CD4-positive, alpha-beta T cell treated with Interleukin-1 beta for 1 hour (primary cell): ENCODE measurements around the gene ZYX.

Experiments used
- DNase-seq, 2 donors: peaks; one replicate each; pipeline ENCODE4 v3.0.0-alpha.2; 2020 to 2022

Gene ZYX

DNA sequence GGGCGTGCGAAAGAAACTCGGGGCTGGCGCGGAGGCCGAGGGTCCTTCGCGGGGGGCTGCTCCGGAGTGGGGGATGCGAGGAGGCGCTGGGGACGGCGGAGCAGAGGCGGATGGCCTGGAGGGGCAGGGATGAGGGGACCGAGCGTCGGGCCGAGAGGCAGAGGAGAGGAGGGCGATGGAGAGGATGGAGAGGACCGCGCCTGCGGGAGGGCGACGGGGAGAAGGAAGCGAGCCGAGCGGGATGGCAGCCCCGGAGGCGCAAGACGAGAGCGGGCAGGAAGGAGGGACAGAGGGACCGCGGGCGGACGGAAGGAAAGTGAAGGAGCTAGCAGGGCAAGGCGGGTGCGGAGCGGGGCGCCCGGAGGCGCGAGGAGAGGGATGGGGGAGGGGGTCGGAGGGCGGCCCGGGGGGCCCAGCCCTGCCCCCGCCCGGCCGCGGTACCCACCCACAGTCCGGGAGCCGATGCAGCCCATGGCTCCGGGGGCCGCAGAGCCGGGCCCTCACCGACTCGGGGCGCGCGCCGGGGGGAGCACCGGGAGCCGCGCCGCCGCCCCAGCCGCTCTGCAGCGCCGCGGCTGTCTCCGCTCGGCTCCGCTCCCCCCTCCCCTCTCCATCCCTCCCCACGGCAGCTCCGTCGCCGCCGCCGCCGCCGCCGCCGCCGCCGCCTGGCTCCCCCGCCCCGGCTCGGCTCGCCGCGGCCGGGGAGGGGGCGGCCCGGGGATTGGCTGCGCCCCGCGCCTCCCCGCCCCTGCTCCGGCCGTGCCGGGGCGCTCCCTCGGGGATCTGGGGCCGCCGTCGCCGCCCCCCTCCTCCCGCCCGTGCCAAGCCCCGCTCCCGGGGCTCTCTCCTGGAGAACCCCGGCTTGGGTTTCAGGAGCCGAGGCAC is 18.8 kb upstream of the ZYX start, which contains the start of gene FAM131B:
Gene FAM131B, minus strand, starts transcription at position 583 of the 885 bp plus-strand sequence. Its CDS starts 110 bp downstream, at position 473.
- peak in 1 of 2 donors; percentile 48 for DNase-seq

DNA sequence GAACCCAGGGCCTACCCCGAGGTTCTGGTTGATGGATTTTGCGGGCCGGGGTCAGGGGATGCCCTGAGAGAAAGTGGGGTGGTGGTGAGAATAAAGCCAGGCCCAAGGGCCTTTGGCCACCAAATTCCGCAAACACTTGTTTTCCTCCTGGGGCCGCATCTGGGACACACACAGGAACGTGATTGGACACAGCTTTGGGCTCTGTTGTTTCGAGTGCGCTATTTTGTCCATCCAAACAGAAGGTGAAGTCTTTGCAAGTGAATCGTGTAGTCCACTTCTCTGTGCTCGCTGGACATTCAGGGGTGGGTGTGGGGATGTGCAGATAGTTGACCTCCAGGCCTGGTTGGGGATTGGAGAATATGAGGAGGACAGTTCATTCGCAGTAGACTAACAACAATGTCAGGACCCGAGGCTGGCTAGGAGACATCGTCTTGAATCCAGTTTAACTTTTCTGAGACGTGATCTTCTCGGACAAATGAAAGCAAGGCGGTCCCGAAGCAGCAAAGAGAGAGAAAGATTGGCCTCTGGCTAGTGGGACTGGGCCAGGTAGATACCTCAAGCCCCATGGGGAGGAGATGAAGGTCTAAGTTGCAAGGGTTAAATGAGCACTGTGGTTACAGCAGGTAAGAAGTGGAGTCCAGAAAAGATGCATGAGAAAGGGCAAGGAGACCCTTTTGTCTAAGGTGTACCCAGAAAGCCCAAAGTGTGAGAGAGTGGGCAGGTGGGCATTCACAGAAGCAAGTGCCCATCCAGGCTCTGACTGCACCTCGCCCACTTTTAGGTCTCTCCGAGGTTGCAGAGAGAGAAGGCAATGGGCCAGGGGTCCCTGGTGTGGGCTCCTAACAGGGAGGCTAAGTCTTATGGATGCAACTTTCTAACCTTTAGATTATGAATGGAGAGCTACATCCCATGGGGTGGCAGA is 17.9 kb upstream of the ZYX start:
- DNase-seq = no peak

DNA sequence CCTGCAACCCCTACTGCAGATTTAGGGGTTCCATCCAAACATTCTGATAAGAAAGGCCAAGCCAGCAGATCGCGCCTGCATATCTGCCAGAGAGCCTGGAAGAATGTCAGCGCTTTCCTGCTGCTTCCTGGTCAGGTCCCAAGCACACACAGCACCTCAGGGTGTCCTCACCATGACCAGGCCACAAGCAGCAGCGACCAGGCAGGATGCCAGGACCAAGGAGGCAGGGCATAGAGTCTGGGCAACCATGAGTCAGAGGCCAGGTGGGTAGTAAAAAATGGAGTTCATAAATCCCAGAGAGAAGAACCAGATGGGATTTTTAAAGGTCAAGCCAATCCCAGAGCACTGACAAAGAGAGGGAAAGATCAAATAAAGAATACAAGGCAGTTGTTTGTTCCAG is 13.2 kb upstream of the ZYX start:
- DNase-seq = no peak

DNA sequence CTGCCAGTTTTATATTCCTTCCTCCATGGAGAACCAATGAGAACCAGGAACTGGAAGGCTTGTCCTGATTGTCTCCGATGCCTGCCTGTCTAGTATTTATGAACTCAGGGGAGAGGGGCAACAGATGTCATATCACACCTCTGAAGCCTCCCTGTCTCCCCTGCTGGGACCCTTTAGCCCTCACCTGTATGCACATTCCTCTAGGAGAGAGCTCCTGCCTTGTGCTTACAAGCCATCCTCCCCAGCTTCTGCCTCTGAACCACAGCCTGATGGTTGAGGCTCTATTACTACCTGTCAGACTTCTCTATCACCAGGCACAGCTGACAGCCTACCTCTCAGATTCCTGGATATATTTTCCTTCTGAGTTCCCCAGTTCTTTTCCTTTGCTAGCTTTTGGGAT is 12.8 kb upstream of the ZYX start:
- no peak for DNase-seq

DNA sequence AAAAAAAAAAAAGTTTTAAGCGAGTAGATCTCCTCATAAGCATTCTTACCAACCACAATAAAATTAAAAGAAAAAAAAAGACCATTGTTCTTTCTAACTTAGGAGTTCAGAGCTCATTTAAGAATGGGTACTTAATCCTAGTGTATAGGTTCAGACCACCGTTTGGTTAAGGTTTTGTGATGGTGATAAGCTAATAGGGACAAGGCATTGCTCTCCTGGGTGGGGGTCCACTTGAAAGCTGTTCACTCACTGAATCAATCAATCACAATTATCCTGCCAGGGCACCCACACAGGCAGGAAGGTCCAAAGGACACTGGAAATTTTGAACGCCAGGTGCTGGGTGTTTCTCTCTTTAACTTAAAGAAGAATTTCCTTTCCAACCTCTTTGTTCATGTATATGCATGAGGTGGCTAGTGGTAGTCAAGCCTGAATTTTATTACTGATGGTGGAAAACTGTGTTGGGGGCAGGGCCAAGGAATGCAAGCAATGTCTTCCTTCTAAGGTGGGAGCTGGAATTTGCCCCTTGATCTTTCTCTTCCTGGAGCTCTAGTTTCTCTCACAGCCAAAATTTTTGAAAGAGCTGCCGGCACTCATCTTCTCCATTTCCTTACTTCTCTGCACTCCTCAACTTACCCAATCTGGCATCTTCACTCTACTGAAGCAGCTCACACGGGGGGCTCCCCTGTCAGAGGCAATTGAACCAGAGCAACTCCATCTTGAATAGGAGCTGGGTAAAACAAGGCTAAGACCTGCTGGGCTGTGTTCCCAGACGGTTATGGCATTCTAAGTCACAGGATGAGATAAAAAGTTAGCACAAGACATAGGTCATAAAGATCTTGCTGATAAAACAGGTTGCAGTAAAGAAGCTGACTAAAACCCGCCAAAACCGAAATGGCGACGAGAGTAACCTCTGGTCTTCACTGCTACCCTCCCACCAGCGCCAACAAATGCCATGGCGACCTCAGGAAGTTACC is 11.2 kb upstream of the ZYX start:
- DNase-seq = no peak

DNA sequence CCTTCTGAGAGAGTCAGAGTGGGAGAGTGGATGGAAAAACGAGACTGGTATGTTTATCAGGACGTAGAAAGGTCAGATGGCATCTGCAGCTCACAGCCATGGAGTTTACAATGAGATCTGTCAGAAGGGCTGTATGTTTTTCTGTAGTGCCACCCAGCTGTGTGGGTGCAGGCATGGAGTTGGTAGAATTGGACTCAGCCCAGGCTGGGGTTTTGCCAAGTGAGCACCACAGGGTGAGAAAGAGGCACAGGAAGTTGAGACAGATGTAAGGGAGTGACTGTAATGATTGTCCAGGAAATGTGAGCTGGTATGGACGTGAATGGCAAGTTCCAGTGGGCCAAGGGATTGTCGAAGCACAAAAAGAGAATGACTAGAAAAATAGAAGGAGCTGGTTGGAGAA is 9.1 kb upstream of the ZYX start:
- peak; percentile 54 to 66 for DNase-seq

- DNase-seq = no peak
Measured at GRCh38 chr7:143373255-143373794, 7.8 kb upstream of the ZYX start.

- DNase-seq = no peak
Measured at GRCh38 chr7:143374561-143374960, 6.6 kb upstream of the ZYX start.

- DNase-seq = peak; percentile 63 to 64
Measured at GRCh38 chr7:143375298-143376034, 5.7 kb upstream of the ZYX start.

DNA sequence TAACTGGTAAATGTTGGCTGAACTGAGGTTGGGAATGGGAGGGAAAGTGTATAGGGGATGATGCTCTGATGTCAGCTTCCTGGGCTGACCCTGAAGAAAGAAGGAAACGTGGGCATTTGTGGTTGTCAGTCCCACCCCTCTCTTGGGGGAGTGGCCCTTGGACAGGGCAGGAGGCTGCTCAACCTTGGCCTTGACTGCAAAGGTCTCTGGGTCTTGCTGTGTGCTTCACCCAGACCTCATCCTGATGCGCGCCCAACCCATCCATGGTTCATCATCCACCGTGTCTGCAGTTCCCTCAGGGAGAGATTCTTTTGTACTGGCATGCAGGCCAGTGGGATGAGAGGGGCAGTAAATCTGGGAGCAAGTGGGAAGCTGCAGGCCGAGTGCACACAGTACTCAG is 4.7 kb upstream of the ZYX start:
- no peak for DNase-seq

GRCh38 chr7:143379611-143380259 is 1.4 kb upstream of the ZYX start:
- DNase-seq = peak in 1 of 2 donors; percentile 31

DNA sequence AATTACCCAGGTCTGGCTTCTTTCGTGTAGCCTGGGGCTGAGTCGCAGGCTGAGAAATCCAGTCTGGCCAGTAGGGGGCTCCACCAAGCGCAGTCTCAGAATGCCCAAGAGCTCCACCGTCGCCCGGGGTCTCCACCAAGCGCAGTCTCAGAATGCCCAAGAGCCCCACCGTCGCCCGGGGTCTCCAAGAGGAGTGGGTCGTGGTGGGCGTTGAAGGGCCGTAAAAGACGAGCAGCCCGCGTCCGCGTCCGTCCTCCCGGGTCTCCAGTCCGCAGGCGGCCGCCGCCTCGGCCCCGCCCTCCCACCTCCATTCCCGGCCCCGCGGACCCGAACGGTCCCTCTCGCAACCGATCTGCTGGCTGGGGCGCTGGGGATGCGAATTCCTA is 892 bp upstream of the ZYX start:
- peak; percentile 88 to 91 for DNase-seq

- DNase-seq = no peak
Measured at GRCh38 chr7:143381427-143382125, 431 bp downstream of the ZYX start.

DNA sequence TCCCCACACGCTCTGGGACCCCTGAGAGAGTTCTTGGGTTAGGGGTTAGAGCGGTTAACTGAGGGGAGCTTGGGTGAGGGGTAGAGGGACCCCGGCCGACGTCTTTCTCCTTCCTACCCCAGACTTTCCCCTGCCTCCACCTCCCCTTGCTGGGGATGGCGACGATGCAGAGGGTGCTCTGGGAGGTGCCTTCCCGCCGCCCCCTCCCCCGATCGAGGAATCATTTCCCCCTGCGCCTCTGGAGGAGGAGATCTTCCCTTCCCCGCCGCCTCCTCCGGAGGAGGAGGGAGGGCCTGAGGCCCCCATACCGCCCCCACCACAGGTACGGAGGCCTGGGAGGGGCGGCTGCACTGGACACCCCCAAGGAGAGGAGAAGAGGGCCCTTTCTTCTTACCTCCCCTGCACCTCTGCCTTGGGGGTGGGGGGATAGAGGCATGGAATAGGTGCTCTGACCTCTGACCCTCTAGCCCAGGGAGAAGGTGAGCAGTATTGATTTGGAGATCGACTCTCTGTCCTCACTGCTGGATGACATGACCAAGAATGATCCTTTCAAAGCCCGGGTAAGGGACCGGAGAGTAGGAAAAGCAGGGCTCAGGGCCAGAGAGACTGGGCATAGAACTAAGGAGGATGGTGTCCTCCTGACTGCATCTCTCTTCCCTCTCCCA is 1.1 kb downstream of the ZYX start:
- no peak for DNase-seq

DNA sequence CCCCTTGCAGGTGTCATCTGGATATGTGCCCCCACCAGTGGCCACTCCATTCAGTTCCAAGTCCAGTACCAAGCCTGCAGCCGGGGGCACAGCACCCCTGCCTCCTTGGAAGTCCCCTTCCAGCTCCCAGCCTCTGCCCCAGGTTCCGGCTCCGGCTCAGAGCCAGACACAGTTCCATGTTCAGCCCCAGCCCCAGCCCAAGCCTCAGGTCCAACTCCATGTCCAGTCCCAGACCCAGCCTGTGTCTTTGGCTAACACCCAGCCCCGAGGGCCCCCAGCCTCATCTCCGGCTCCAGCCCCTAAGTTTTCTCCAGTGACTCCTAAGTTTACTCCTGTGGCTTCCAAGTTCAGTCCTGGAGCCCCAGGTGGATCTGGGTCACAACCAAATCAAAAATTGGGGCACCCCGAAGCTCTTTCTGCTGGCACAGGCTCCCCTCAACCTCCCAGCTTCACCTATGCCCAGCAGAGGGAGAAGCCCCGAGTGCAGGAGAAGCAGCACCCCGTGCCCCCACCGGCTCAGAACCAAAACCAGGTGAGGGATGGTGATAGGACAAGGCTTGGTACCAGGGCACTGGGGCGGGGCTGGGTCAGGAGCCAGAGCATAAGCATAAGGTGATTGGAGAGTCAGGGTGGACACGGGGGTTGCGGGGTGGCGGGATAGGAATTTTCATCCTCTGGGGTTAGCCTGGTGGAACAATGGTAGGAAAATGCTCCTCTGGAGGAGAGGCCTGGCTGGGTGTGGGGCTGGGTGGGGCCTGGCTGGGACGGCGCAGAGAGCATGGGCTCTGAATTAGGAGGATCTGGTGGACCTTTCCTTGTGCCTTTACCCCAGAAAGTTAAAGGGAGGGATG is 1.9 kb downstream of the ZYX start:
- DNase-seq = peak in 1 of 2 donors; percentile 25

- DNase-seq = no peak
Measured at GRCh38 chr7:143383642-143383957, 2.5 kb downstream of the ZYX start.

- no peak for DNase-seq
Measured at GRCh38 chr7:143384148-143384547, 3.0 kb downstream of the ZYX start.
